Muscle layer of duodenum (tissue), 2 donors: Measurements from ENCODE around the gene LINGO4.

Experiments used
- H3K27ac ChIP-seq: one replicate; pipeline ENCODE4 v1.7.0; 2013; ENCODE audit warnings: mild to moderate bottlenecking, low read length
- H3K27me3 ChIP-seq: one replicate; pipeline ENCODE4 v1.7.0; 2013; ENCODE audit warnings: low read depth, mild to moderate bottlenecking, control low read depth, low read length
- H3K36me3 ChIP-seq, 2 donors: one replicate each; pipeline ENCODE4 v1.7.0; 2013; ENCODE audit warnings: low read length in 2 of 2, control low read depth in 1 of 2, mild to moderate bottlenecking in 1 of 2; ENCODE audit not compliant: insufficient read depth in 2 of 2, control insufficient read depth in 1 of 2
- H3K4me1 ChIP-seq, 2 donors: one replicate each; pipeline ENCODE4 v1.7.0; 2013; ENCODE audit warnings: low read length in 2 of 2, mild to moderate bottlenecking in 2 of 2, control low read depth in 1 of 2, moderate library complexity in 1 of 2; ENCODE audit not compliant: insufficient read depth in 2 of 2, control insufficient read depth in 1 of 2
- H3K4me3 ChIP-seq, 2 donors: one replicate each; pipeline ENCODE4 v1.7.0; 2013; ENCODE audit warnings: low read length in 2 of 2, low read depth in 1 of 2, mild to moderate bottlenecking in 1 of 2
- H3K9me3 ChIP-seq, 2 donors: one replicate each; pipeline ENCODE4 v1.7.0; 2013; ENCODE audit warnings: low read length in 2 of 2, control low read depth in 1 of 2, mild to moderate bottlenecking in 1 of 2; ENCODE audit not compliant: control insufficient read depth in 1 of 2
- donor health status: healthy.

Gene LINGO4

GRCh38 chr1:151805066-151805820 is at the start of gene LINGO4:
Gene LINGO4, minus strand, starts transcription at chr1:151805419. Its CDS starts 2,715 bp downstream, at chr1:151802704.
- Histone ChIP-seq H3K4me3 (no peak within 1 kb of the TSS), H3K36me3 (no peaks in the 10 kb centered on the region), H3K27me3 (no peaks in the 10 kb centered on the region), H3K4me1 (no peaks in the 10 kb centered on the region), H3K9me3 (no peaks in the 10 kb centered on the region), H3K27ac (no peak within 1 kb of the TSS)

- Histone ChIP-seq H3K9me3 (no peaks in the 10 kb centered on the region), H3K27ac (no peak overlapping the region), H3K4me1 (no peaks in the 10 kb centered on the region), H3K27me3 (no peaks in the 10 kb centered on the region), H3K36me3 (no peaks in the 10 kb centered on the region), H3K4me3 (no peak overlapping the region)
Measured at GRCh38 chr1:151854658-151855057, 49.4 kb upstream of the LINGO4 start.

- Histone ChIP-seq H3K4me1 (no peaks in the 10 kb centered on the region), H3K27ac (no peak within 1 kb of the TSS), H3K9me3 (no peaks in the 10 kb centered on the region), H3K27me3 (no peaks in the 10 kb centered on the region), H3K36me3 (no peaks in the 10 kb centered on the region), H3K4me3 (no peak within 1 kb of the TSS)
Measured at GRCh38 chr1:151853411-151853943, 48.3 kb upstream of the LINGO4 start, which contains the start of gene THEM5. Gene THEM5, minus strand, starts transcription at chr1:151853712. Its CDS starts 147 bp downstream, at chr1:151853565.

GRCh38 chr1:151852733-151853132 is 47.5 kb upstream of the LINGO4 start:
- no peak overlapping the region for H3K27ac ChIP-seq
- no peaks in the 10 kb centered on the region for H3K36me3 ChIP-seq
- no peak overlapping the region for H3K4me3 ChIP-seq
- no peaks in the 10 kb centered on the region for H3K9me3 ChIP-seq
- H3K4me1 ChIP-seq = no peaks in the 10 kb centered on the region
- no peaks in the 10 kb centered on the region for H3K27me3 ChIP-seq

- no peaks in the 10 kb centered on the region for H3K4me1 ChIP-seq
- no peak overlapping the region for H3K27ac ChIP-seq
- H3K9me3 ChIP-seq = no peaks in the 10 kb centered on the region
- no peak overlapping the region for H3K4me3 ChIP-seq
- H3K36me3 ChIP-seq = no peaks in the 10 kb centered on the region
- H3K27me3 ChIP-seq = no peaks in the 10 kb centered on the region
Measured at GRCh38 chr1:151851886-151852285, 46.7 kb upstream of the LINGO4 start.

- H3K4me1 ChIP-seq = no peaks in the 10 kb centered on the region
- H3K9me3 ChIP-seq = no peaks in the 10 kb centered on the region
- no peak overlapping the region for H3K27ac ChIP-seq
- H3K27me3 ChIP-seq = no peaks in the 10 kb centered on the region
- no peak overlapping the region for H3K4me3 ChIP-seq
- no peaks in the 10 kb centered on the region for H3K36me3 ChIP-seq
Measured at GRCh38 chr1:151849871-151850270, 44.7 kb upstream of the LINGO4 start.

- Histone ChIP-seq H3K4me1 (no peaks in the 10 kb centered on the region), H3K36me3 (no peaks in the 10 kb centered on the region), H3K4me3 (no peak overlapping the region), H3K9me3 (no peaks in the 10 kb centered on the region), H3K27me3 (no peaks in the 10 kb centered on the region), H3K27ac (no peak overlapping the region)
Measured at GRCh38 chr1:151849126-151849525, 43.9 kb upstream of the LINGO4 start.

- Histone ChIP-seq H3K36me3 (no peaks in the 10 kb centered on the region), H3K4me3 (no peak overlapping the region), H3K27ac (no peak overlapping the region), H3K9me3 (no peaks in the 10 kb centered on the region), H3K4me1 (no peaks in the 10 kb centered on the region), H3K27me3 (no peaks in the 10 kb centered on the region)
Measured at GRCh38 chr1:151847867-151848596, 42.8 kb upstream of the LINGO4 start.

GRCh38 chr1:151846686-151847237 is 41.5 kb upstream of the LINGO4 start:
- no peaks in the 10 kb centered on the region for H3K36me3 ChIP-seq
- no peaks in the 10 kb centered on the region for H3K4me1 ChIP-seq
- H3K9me3 ChIP-seq = no peaks in the 10 kb centered on the region
- no peaks in the 10 kb centered on the region for H3K27me3 ChIP-seq
- no peak overlapping the region for H3K4me3 ChIP-seq
- no peak overlapping the region for H3K27ac ChIP-seq

GRCh38 chr1:151846062-151846568 is 40.9 kb upstream of the LINGO4 start:
- Histone ChIP-seq H3K27ac (no peak overlapping the region), H3K4me3 (no peak overlapping the region), H3K4me1 (no peaks in the 10 kb centered on the region), H3K9me3 (no peaks in the 10 kb centered on the region), H3K36me3 (no peaks in the 10 kb centered on the region), H3K27me3 (no peaks in the 10 kb centered on the region)

GRCh38 chr1:151843398-151843797 is 38.2 kb upstream of the LINGO4 start:
- no peaks in the 10 kb centered on the region for H3K36me3 ChIP-seq
- H3K27me3 ChIP-seq = peaks cover 16% of the 10 kb centered on the region
- no peak overlapping the region for H3K4me3 ChIP-seq
- H3K9me3 ChIP-seq = no peaks in the 10 kb centered on the region
- peaks cover 0 to 19% of the 10 kb centered on the region in 2 donors for H3K4me1 ChIP-seq
- H3K27ac ChIP-seq = no peak overlapping the region
